C4-2B (cell line): ENCODE measurements around the gene CTIF.

Experiments used
- CTCF ChIP-seq: fragments of 450-650 bp; conservative IDR thresholded peaks from 2 replicates; pipeline ENCODE4 v1.5.1; 2017; ENCODE audit warnings: mild to moderate bottlenecking
- ZFX ChIP-seq: fragments of 450-650 bp; IDR thresholded peaks from 2 replicates; pipeline ENCODE4 v1.6.1; 2017

- TF ChIP-seq CTCF (no peak), ZFX (no peak)
Observed at GRCh38 chr18:48658721-48659120, 119.9 kb downstream of the CTIF start.
